Measurements from ENCODE around the gene EIF4G3. TPM values are rescaled to one million over a fixed set of nuclear protein-coding genes. Genes with fewer than 3 reads are reported as not detected.
A peak's percentile ranks its signal among the peaks of the same experiment; 100 is the strongest.
"Not testable (repeated sequence)": the region's sequence is repeated elsewhere in the genome, so short reads cannot be mapped to it uniquely, and the experiment has no call there.

EIF4G3 gene
- total RNA-seq, 2 experiments from 2014 or later = 34.9 to 35.8 TPM

- Mint-ChIP-seq H3K27ac (no peak overlapping the region), H3K4me1 (no peaks in the 10 kb centered on the region), H3K27me3 (no peaks in the 10 kb centered on the region), H3K9me3 (no peaks in the 10 kb centered on the region), H3K36me3 (peaks cover 5% of the 10 kb centered on the region), H3K4me3 (no peak overlapping the region)
- POLR2A ChIA-PET = no interaction called here
- DNase-seq (no peak), ATAC-seq (ENCODE audit: low read depth) (no peak)
These were observed 226.7 kb downstream of the EIF4G3 start for GRCh38 chr1:20949871-20950590.

- no peak overlapping the region for H3K4me3 Mint-ChIP-seq
- H3K27me3 Mint-ChIP-seq = no peaks in the 10 kb centered on the region
- DNase-seq = no peak
- peaks cover 5% of the 10 kb centered on the region for H3K36me3 Mint-ChIP-seq
- POLR2A ChIA-PET = no interaction called here
- H3K27ac Mint-ChIP-seq = no peak overlapping the region
- no peaks in the 10 kb centered on the region for H3K4me1 Mint-ChIP-seq
- H3K9me3 Mint-ChIP-seq = no peaks in the 10 kb centered on the region
- ATAC-seq (ENCODE audit: low read depth) = no peak
These were observed 228.6 kb downstream of the EIF4G3 start for GRCh38 chr1:20948101-20948500.

GRCh38 chr1:20947409-20947808, 229.3 kb downstream of the EIF4G3 start:
- Mint-ChIP-seq H3K4me3 (no peak overlapping the region), H3K9me3 (no peaks in the 10 kb centered on the region), H3K27ac (no peak overlapping the region), H3K4me1 (no peaks in the 10 kb centered on the region), H3K27me3 (no peaks in the 10 kb centered on the region), H3K36me3 (peaks cover 5% of the 10 kb centered on the region)
- POLR2A ChIA-PET = no interaction called here
- no peak for ATAC-seq (ENCODE audit: low read depth)
- no peak for DNase-seq

- DNase-seq (no peak), ATAC-seq (ENCODE audit: low read depth) (no peak)
- Mint-ChIP-seq H3K4me1 (peaks cover 12% of the 10 kb centered on the region), H3K36me3 (peaks cover 26% of the 10 kb centered on the region), H3K27ac (no peak overlapping the region), H3K27me3 (no peaks in the 10 kb centered on the region), H3K4me3 (no peak overlapping the region), H3K9me3 (no peaks in the 10 kb centered on the region)
- POLR2A ChIA-PET = no interaction called here
These were observed 240.1 kb downstream of the EIF4G3 start for GRCh38 chr1:20936621-20937020.

GRCh38 chr1:20936216-20936615, 240.5 kb downstream of the EIF4G3 start:
- Mint-ChIP-seq H3K27ac (no peak overlapping the region), H3K36me3 (peaks cover 22% of the 10 kb centered on the region), H3K9me3 (no peaks in the 10 kb centered on the region), H3K27me3 (no peaks in the 10 kb centered on the region), H3K4me3 (no peak overlapping the region), H3K4me1 (peaks cover 12% of the 10 kb centered on the region)
- POLR2A ChIA-PET = no interaction called here
- DNase-seq = no peak
- ATAC-seq (ENCODE audit: low read depth) = no peak

GRCh38 chr1:20935717-20936116, 241.0 kb downstream of the EIF4G3 start:
- Mint-ChIP-seq H3K36me3 (peaks cover 18% of the 10 kb centered on the region), H3K4me3 (no peak overlapping the region), H3K9me3 (no peaks in the 10 kb centered on the region), H3K27ac (no peak overlapping the region), H3K27me3 (no peaks in the 10 kb centered on the region), H3K4me1 (peaks cover 12% of the 10 kb centered on the region)
- POLR2A ChIA-PET = no interaction called here
- no peak for ATAC-seq (ENCODE audit: low read depth)
- no peak for DNase-seq

- ATAC-seq (ENCODE audit: low read depth) = peak; percentile 33
- H3K9me3 Mint-ChIP-seq = no peaks in the 10 kb centered on the region
- no peak for DNase-seq
- peaks cover 14% of the 10 kb centered on the region for H3K36me3 Mint-ChIP-seq
- POLR2A ChIA-PET = interaction anchor here (0.6 kb wide), 1 partner anchor 205 kb away, joined by 3 read pairs; no protein-coding TSS in a partner anchor
- H3K4me1 Mint-ChIP-seq = peaks cover 12% of the 10 kb centered on the region
- H3K27me3 Mint-ChIP-seq = no peaks in the 10 kb centered on the region
- H3K4me3 Mint-ChIP-seq = peak overlapping the region; percentile 9
- peak overlapping the region; percentile 37 for H3K27ac Mint-ChIP-seq
These were observed 244.2 kb downstream of the EIF4G3 start for GRCh38 chr1:20932437-20932977.

- POLR2A ChIA-PET = interaction anchor here (0.6 kb wide), 1 partner anchor 205 kb away, joined by 3 read pairs; no protein-coding TSS in a partner anchor
- Mint-ChIP-seq H3K27ac (peak overlapping the region; percentile 37), H3K4me3 (no peak overlapping the region), H3K27me3 (no peaks in the 10 kb centered on the region), H3K4me1 (peaks cover 12% of the 10 kb centered on the region), H3K36me3 (peaks cover 14% of the 10 kb centered on the region), H3K9me3 (no peaks in the 10 kb centered on the region)
- no peak for ATAC-seq (ENCODE audit: low read depth)
- no peak for DNase-seq
These were observed 244.7 kb downstream of the EIF4G3 start for GRCh38 chr1:20931930-20932436.

GRCh38 chr1:20930427-20930826, 246.3 kb downstream of the EIF4G3 start:
- DNase-seq (no peak), ATAC-seq (ENCODE audit: low read depth) (no peak)
- POLR2A ChIA-PET = no interaction called here
- peaks cover 12% of the 10 kb centered on the region for H3K4me1 Mint-ChIP-seq
- peaks cover 14% of the 10 kb centered on the region for H3K36me3 Mint-ChIP-seq
- no peaks in the 10 kb centered on the region for H3K27me3 Mint-ChIP-seq
- no peaks in the 10 kb centered on the region for H3K9me3 Mint-ChIP-seq
- H3K27ac Mint-ChIP-seq = no peak overlapping the region
- H3K4me3 Mint-ChIP-seq = no peak overlapping the region

GRCh38 chr1:20928146-20928545, 248.6 kb downstream of the EIF4G3 start:
- no peaks in the 10 kb centered on the region for H3K27me3 Mint-ChIP-seq
- no peak overlapping the region for H3K4me3 Mint-ChIP-seq
- H3K9me3 Mint-ChIP-seq = no peaks in the 10 kb centered on the region
- H3K36me3 Mint-ChIP-seq = peaks cover 6% of the 10 kb centered on the region
- no peak for DNase-seq
- no peak overlapping the region for H3K27ac Mint-ChIP-seq
- POLR2A ChIA-PET = no interaction called here
- H3K4me1 Mint-ChIP-seq = peaks cover 12% of the 10 kb centered on the region
- ATAC-seq (ENCODE audit: low read depth) = no peak

GRCh38 chr1:20921285-20921684, 255.4 kb downstream of the EIF4G3 start:
- no peak overlapping the region for H3K27ac Mint-ChIP-seq
- DNase-seq (no peak), ATAC-seq (ENCODE audit: low read depth) (no peak)
- H3K36me3 Mint-ChIP-seq = no peaks in the 10 kb centered on the region
- POLR2A ChIA-PET = no interaction called here
- no peaks in the 10 kb centered on the region for H3K9me3 Mint-ChIP-seq
- H3K4me3 Mint-ChIP-seq = no peak overlapping the region
- no peaks in the 10 kb centered on the region for H3K27me3 Mint-ChIP-seq
- H3K4me1 Mint-ChIP-seq = no peaks in the 10 kb centered on the region

GRCh38 chr1:20913242-20913641, 263.5 kb downstream of the EIF4G3 start:
- Mint-ChIP-seq H3K36me3 (peaks cover 10% of the 10 kb centered on the region), H3K4me3 (no peak overlapping the region), H3K9me3 (no peaks in the 10 kb centered on the region), H3K27ac (no peak overlapping the region), H3K4me1 (no peaks in the 10 kb centered on the region), H3K27me3 (no peaks in the 10 kb centered on the region)
- DNase-seq (no peak), ATAC-seq (ENCODE audit: low read depth) (no peak)
- POLR2A ChIA-PET = no interaction called here

GRCh38 chr1:20907526-20907925, 269.2 kb downstream of the EIF4G3 start:
- H3K4me3 Mint-ChIP-seq, H3K4me1 Mint-ChIP-seq, POLR2A ChIA-PET: not testable (repeated sequence)

GRCh38 chr1:20903437-20903836, 273.3 kb downstream of the EIF4G3 start:
- DNase-seq = no peak
- no peak overlapping the region for H3K4me3 Mint-ChIP-seq
- POLR2A ChIA-PET = no interaction called here
- no peak for ATAC-seq (ENCODE audit: low read depth)
- H3K4me1 Mint-ChIP-seq = no peaks in the 10 kb centered on the region
- H3K9me3 Mint-ChIP-seq = no peaks in the 10 kb centered on the region
- H3K27me3 Mint-ChIP-seq = no peaks in the 10 kb centered on the region
- peaks cover 7% of the 10 kb centered on the region for H3K36me3 Mint-ChIP-seq
- H3K27ac Mint-ChIP-seq = no peak overlapping the region

More at GRCh38 chr1:20907526-20907925, 269.2 kb downstream of the EIF4G3 start:
- not testable (repeated sequence) for H3K9me3 Mint-ChIP-seq; ATAC-seq (ENCODE audit: low read depth); H3K27ac Mint-ChIP-seq; DNase-seq; H3K36me3 Mint-ChIP-seq; H3K27me3 Mint-ChIP-seq

Data from activated naive CD8-positive, alpha-beta T cell treated with anti-CD3 and anti-CD28 coated beads, Interleukin-2, amount 10 ng/mL, durations not matched to agents 7 days and 5 days (primary cell).